NCI-H2171 (cell line): ENCODE results near the gene NHERF2.

Source experiments
- DNase-seq: peaks from one replicate; lab custom pipeline; 2025; lab: John Stamatoyannopoulos, UW

Gene NHERF2

DNA sequence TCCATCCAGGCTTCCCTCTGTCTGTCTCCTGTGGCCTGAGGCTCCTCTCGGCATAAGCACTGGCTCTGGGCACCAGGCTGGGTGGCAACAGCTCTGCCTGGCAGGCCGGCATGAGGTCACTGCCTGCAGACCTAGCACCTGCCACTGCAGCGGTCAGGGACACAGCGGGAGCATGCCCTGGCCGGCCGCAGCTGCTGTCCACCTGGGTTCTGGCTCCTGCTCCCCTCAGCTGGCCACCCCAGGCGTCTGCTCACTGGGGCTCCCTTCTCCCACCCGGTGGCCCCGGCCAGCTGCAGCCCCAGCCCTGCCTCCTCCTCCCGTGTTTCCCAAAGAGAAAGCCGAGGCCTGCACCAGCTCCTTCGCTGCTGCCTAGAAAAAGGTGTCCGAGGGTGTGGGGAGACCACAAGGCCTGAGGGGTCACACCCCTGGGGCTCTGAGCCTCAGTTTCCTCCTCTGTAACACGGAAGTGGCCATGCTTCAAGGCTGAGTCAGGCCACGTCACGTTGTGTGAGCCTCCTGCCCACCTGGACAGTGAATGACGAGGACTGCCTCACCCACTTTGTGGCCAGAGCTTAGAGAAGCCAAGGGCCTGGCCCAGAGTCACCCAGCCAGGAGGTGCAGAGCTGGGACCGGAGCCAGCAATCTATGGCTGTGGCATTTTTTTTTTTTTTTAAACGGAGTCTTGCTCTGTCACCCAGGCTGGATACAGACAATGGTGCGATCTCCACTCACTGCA is 14.3 kb downstream of the NHERF2 start:
- DNase-seq = no peak

DNA sequence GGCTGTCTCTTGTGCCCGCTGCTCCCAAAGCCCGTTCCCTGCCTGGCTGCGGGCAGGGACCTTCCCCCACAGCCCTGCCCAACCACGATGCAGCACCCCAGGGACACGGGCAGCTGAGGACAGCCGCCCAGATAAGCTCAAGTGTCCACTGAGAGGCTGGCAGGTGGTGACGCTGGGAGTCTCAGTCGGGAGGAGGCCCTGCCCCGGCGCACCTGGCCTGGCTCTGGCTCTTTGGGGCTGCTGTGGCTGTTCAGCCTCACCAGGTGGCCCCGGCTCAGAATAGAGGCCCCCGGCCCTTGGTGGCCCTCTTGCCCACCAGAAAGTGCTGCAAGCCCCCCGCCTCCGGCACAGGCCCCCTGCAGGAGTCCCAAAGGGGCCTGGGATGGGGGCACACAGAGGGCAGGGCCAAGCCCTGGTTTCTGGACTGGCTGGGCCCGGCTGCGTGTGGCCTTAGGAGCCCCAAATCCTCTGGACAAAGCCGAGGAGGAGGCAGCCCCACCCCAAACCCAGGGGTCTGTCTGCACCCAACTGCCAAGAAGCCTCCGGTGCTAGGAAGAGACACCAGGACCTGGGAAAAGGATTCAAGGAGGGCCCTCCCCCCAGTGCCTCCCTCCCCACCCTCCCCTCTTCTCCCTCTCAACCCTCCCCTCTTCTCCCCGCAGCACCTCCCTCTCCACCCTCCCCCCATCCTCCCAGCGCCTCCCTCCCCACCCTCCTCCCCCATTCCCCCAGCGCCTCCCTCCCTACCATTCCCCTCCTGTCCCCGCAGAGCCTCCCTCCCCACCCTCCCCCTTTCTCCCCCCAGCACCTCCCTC is 15.7 kb downstream of the NHERF2 start:
- DNase-seq = no peak

DNA sequence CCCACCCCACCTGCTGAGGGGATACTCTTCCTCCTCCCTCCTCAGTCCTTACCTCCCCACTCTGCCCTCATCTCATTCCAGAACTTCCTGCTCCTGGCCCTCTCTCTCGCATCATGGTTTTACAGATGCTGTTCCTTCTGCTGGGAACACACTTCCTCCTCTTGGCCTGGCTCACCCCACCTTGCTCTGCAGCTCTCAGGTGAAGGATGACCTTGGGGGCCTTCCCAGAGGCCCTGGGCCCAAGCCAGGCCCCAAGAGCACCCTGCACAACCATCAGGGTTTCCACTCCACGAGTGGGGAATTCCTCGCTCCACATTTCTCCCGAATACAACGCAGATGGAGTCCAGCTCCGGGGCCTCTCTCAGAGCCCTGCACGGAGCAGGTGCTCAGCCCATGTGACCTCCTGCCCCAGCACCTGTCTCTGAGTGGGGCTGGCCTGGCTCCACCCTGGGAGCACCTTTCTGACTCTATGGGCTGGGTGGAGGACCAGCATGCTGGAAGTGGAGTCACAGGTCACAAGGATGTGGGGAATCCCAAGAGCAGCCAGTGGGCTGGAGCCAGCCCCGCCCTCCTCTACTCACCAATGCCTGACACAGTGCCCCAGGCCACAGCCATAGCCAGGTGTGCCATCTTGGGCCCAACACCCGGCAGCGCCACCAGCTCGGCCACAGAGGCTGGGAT is 16.4 kb downstream of the NHERF2 start:
- DNase-seq = no peak

DNA sequence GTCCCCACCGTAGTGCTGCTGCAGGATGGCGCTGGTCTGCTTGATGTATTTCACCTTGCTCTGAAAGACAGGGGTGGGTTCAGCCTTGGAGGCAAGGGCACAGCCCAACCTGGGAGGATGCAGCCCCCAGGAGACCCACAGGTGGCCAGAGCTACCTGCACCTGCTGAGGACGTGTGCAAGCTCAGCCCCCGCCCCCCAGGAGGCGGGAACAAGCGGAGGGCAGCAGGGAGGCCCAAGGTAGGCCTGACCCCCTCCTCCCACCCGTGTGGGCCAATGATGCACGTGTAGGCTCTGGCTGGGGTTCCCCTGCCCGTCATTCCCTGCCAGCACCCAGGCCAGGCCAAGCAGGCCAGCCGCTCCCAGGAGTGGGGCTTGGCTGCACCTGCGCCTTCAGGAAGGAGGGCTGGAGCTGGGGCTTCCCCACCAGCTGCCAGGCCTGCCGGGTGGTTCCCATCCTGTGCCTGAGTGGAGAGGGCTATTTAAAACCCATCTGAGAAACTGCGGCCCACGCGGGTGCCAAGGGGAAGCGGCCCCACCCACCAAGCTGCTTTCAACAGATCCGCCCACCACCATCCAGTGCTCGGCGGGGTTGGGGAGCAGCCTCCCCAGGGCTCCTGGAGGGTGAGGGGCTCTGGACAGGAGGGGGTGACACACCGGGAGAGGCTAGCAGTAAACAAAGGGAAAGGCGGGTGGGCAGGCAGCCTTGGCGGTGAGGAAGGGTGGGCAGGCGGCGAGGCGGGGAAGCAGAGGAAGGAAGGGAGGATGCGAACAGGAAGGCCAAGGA is 17.2 kb downstream of the NHERF2 start:
- no peak for DNase-seq

DNA sequence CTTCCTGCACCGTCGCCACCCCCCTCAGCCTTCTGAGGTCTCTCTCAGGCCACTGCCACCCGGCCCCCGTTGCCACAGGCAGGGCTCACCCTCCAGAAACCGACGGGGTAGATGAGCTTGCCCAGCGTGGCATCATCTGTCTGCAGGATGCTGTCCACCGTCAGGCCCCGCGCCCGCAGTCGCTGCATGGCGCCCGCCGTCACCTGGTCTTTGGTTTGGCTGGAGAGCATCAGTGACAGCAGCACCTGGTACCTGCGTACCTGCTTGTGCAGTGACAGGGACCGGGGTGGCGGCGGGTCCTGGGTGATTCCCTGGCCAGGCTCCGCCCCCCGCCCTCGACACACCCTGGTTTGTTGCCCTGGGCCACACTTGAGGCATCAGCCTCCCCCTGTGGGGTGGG is 17.8 kb downstream of the NHERF2 start:
- no peak for DNase-seq

DNA sequence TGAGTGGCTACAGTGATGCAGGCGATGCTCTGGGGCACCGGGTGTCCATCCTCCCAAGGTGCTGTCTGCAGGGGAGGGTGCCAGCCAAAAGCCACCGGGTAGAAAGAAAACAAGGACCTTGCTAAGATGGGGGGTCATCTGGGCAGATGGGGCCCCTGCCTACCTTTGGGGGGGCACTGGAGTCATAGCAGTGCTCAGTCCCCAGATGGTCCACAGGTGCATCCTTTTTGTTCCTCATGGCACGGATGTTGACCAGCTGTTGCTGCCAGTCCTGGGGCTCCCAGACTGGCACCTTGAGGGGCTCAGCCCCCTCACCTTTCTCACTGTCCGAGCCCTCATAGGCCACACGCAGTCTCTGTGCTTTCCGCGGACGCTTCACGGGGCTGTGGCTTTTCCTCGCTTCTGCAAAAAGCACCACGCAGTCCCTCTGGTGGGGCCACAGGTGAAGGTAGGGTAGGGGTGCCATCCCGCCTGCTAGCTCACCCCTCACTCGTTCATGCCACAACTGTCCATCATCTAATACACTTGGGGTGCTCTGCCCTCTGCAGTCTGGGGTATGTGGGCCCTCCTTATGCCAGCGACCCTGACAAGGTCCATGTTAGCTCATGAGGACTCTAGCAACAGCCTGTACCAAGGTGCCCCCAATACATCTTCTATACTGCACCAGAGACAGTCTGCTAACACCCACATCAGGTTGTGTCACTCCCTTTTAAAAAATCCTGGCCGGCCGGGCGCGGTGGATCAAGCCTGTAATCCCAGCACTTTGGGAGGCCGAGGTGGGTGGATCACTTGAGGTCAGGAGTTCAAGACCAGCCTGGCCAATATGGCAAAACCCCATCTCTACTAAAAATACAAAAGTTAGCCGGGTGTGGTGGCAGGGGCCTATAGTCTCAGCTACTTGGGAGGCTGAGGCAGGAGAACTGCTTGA is 19.5 kb downstream of the NHERF2 start:
- no peak for DNase-seq

DNA sequence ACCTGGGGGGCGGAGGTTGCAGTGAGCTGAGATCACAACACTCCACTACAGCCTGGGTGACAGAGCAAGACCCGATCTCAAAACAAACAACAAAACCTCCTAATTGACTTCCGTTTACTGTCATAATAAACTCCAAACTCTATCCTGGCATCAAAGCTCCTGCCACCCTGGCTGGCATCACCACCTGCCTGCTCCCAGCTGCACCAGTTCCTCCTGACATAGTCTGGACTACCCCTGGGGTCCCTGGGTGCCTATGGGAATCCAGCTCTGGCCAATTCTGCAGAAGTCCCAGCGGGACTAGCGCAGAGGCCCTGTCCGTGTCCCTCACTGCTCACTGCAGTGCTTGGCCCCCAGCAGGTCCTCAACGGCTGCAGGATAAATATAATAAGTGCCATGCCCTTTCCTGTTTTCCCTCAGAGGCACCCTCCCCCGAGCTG is 20.2 kb downstream of the NHERF2 start:
- DNase-seq = no peak

DNA sequence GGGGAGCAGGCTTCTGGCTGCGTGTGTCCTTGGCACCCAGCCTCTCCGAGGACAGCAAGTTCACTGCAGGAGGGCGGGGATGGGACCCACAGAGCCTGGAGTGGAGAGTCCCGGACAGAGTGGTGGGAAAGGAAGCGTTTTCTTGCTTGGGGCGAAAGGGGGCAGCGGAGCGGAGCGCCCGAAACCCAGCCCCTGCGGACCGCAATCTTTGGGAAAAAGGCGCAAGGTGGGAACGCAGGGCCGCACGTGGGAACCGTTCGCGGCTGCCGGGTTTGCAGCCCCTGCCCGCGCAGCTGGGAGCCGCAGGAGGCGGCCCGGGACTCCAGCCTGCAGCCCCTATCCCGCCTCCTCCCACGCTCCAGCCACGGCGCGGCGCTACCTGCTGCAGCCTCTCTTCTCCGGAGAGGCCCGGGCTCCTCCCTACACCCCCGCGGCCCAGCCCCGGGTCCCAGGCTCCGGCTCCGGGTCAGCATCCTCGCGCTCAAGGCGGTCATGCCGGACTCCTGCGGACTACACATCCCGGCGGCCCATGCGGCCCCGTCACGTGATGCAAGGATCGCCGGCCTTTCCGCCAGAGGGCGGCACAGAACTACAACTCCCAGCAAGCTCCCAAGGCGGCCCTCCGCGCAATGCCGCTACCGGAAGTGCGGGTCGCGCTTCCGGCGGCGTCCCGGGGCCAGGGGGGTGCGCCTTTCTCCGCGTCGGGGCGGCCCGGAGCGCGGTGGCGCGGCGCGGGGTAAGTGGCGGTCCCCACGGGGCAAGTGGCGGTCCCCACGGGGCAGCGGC is 20.8 kb downstream of the NHERF2 start, which contains the start of the genes NTHL1 and TSC2:
Gene NTHL1 (minus strand): TSS at position 505 of the 786 bp plus-strand sequence. CDS start 11 bp downstream, at position 494.
Gene TSC2 (plus strand): TSS at position 656 of the 786 bp plus-strand sequence. CDS start 631 bp downstream, outside the sequence.
- DNase-seq = peak; percentile 92

DNA sequence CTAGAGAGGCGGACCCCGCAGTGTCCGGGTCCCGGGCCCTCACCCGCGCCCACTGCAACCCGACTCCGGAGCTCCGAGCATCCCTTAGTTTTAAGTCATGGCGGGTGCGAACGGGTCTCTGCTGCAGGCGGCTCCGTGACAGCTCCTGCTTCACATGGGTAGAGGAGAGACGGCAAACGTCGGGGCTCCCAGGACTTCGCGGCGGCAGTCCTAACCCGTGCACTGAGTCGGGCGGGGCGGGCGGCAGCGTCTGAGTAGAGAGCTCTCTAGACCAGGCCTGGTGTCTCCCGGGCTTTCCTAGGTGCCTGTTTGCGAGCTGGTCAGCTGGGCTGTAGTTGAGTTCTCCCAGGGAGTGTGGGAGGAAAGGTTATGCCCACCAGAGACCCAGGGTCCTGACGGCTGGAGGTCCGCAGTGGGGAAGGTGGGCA is 21.4 kb downstream of the NHERF2 start:
- no peak for DNase-seq

DNA sequence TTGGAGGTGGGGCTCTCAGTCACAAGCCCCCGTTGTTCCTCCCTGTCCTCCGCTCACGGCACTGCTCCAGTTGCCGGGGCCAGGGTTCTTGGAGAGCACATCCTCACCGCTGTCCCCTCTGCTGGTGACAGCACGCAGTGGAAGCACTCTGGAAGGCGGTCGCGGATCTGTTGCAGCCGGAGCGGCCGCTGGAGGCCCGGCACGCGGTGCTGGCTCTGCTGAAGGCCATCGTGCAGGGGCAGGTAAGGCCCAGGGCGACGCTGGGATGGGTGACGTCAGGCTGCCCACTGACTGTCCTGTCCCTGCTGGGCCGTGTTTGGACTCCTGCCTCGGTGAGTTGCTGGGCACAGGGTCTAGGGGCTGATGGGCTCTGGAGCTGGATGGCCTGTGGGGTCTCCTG is 26.5 kb downstream of the NHERF2 start:
- no peak for DNase-seq

DNA sequence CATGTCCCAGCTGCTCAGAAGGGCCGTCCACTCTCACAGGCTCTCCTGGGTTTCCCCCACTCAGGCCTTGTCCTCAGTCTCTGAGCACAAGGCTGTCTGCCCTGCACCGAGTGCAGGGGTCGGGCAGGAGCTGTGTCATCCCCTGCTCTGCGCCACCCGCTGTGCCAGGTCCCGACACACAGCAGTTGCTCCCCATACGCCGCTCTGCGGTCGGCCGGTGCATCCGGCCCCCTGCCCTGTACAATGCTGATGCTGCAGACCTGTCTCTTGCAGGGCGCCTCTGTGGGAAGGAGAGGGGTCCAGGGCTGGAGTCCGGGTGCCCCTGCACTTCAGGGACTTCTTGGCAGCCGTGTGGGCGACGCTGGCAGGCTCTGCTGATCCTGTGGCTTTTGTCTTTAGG is 27.2 kb downstream of the NHERF2 start:
- DNase-seq = no peak

DNA sequence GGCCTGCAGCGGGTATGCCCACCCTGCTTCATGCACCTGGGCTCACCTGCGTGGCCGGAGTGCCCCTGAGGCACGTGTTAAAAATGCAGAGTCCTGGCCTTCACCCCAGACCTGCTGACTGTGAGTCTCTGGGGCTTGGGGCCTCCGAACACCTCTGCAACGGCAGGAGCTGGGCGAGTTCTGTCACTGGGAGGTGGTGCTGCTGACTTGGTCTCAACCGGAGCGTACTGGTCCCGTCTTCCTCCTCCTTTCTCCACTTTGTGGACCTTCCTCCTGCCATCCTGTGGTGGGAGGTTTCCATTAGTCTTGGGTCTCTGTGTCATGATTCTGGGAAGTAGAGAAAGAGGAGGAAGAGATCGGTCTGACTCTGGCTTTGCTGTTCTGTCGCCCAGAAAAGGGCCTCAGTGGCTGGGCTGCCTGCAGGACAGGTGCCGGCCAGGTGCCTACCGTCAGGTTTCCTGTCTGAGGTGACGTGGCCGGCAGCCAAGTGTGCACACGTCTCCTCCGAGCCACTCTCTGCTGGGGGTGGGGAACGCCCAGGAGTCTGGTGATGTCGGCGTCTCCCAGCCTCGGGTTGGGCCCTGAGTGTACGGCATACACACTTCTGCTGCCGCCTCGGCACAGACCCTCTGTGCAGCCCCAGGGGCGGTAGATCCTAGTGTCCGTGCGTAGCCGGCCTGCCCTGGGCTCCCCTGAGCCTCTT is 28.0 kb downstream of the NHERF2 start:
- peak; percentile 44 for DNase-seq

DNA sequence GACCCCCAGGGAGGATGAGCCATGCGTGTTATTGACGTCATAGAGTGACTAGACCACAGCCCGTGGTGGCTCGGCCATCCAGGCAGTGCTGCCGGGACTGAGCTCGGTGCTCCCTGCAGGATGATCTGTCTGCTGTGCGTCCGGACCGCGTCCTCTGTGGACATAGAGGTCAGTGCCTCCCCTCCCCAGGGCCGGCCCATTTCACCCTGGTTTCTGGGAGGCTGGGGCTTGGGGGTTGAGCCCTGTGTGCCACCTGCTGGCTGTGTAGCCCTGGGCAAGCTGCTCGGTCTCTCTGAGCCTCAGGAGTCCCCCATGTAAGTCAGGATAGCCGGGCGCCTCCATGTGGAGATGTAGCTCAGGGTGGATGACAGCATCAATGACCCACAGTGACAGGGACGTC is 29.4 kb downstream of the NHERF2 start:
- DNase-seq = no peak

DNA sequence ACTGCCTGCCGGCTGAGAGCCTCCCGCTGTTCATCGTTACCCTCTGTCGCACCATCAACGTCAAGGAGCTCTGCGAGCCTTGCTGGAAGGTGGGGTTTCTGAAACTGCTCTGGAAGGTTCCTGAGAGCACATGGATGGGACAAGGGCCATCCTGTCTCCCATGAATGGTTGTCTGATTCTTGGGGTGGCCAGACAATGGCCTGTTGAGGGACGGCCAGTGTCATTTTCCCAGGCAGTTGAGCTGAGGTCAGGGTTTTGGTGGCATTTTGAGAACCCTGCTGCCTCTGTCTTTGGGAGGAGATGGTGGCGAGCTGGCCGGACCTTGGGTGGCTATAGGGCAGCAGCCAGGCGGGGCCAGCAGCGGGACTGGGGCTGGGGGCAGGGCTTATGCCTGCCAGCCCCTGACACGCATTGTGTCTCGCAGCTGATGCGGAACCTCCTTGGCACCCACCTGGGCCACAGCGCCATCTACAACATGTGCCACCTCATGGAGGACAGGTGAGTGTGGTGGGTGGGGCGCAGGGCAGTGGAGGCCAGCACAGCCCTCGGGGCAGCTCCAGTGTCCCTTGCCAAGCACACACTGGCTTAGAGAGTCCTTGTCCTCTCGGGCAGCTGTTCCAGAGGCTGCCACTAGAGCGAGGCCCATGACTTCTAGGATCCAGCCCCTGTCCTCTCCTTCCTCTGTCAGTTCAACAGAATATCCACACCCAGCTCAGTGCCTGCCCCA is 30.1 kb downstream of the NHERF2 start:
- DNase-seq = no peak

DNA sequence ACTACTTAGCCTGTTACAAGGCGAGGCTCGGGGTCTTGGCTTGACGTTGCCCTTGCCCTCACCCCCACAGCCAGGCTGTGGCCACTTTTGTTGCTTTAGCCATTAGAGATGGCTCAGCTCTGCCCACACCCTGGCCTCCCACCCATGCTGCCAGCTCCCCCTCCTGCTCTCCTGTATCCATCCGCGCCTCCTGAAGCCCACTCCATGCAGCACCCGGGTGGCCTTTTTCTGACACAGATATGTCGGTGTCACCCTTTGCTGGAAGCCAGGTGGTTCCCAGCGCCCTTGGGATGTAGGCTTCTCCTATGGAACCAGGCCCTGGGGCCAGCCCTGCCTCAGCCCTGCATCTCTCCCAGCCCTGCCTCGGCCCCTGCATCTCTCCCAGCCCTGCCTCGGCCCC is 30.7 kb downstream of the NHERF2 start:
- DNase-seq = no peak

DNA sequence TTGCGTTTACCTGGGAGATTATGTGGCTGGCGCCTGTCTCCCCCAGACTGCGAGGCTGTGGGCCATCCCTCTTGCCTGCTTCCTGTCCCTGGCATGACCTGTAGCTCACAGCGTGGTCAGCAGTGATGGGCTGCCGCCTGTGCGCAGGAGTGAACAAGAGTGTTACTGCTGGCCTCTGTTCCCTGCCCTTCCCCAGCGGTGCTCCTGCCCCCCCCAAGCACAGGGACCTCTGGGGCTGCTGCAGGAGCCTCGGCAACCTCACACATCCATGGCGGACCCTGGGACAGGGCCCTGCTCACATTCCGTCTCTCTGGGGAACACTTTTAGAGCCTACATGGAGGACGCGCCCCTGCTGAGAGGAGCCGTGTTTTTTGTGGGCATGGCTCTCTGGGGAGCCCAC is 31.7 kb downstream of the NHERF2 start:
- peak; percentile 85 for DNase-seq

DNA sequence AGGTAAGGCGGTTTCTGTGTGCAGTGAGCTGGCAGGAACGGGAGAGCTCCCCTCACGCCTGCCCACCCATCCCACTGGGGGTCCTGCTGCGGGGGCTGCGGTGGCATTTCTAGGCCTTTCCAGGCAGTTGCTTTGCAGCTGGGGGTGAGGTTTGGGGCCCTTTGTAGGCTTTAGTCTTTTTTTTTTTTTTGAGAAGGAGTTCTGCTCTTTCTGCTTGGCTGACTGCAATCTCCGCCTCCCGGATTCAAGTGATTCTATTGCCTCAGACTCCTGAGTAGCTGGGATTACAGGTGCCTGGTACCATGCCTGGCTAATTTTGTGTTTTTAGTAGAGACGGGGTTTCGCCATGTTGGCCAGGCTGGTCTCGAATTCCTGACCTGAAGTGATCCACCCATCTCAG is 32.2 kb downstream of the NHERF2 start:
- DNase-seq = peak; percentile 72

DNA sequence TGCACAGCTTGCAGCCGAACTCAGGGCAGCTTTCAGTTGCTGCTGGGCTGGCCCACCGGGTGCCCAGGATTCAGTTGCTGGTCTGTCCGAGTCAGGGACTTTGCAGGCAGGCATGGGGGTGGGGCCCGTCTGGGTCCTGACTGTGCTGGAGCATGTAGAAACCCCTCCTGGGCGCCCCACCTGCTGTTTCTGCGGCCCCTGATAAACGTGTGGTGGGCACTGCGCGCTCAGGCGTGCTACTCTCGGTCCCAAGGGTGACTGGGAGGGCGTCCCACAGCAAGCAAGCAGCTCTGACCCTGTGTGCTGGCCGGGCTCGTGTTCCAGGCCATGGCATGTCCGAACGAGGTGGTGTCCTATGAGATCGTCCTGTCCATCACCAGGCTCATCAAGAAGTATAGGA is 33.6 kb downstream of the NHERF2 start:
- DNase-seq = no peak

DNA sequence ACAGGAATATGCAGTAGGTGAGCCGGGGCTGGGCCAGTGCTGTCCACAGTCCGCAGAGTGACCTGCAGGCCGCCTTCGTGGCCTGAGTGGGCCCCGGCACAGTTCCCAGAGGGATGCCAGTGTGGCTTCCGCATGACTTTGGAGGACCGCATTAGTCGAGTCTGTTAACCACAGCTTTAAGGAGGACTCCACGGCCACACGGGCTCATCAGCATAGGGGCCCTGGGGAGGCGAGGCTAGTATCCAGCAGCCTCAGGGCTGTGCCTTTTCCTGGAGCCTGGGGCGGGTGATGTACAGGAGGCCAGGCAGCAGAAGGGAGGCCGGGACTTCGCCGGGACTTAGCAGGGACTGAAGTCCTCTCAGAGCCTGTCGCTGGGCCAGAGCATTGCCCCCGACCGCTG is 34.3 kb downstream of the NHERF2 start:
- DNase-seq = no peak
